OCI-LY7 (cell line): ENCODE data around the gene GLUL. TPM values are rescaled to one million over a fixed set of nuclear protein-coding genes. Genes with fewer than 3 reads are reported as not detected.

Experiments used
- BruUV-seq: library from RNA; stranded (reverse); fragments of 400-500 nt; replicated peaks from 2 replicates; lab custom pipeline; 2021; lab: Mats Ljungman, UMichigan
- CTCF ChIA-PET: fragments of 300-600 bp; sonication (Branson Sonifier 250); formaldehyde crosslinking; loops from one replicate; lab custom pipeline; 2022; ENCODE audit warnings: antibody characterized with exemption; ENCODE audit not compliant: unreplicated experiment; lab: Charles Lee
- POLR2A ChIA-PET: fragments of 300-600 bp; sonication (Branson Sonifier 250); formaldehyde crosslinking; loops from one replicate; lab custom pipeline; 2022; ENCODE audit warnings: antibody characterized with exemption; lab: Charles Lee
- DNase-seq: peaks from one replicate; pipeline ENCODE4 v3.0.0-alpha.2; 2015; ENCODE audit warnings: low spot score
- H2AFZ ChIP-seq: fragments of 200-600 bp; sonication (generic), shearing (Covaris generic); 2 replicates; pipeline ENCODE4 v1.6.1; 2014; ENCODE audit warnings: mild to moderate bottlenecking, antibody characterized with exemption, low read length, moderate library complexity
- H3K27ac ChIP-seq: fragments of 200-600 bp; sonication (generic); 2 replicates; pipeline ENCODE4 v1.5.1; 2014; ENCODE audit warnings: mixed run types, low read depth, mild to moderate bottlenecking, moderate library complexity, low read length, inconsistent platforms; ENCODE audit not compliant: poor library complexity, severe bottlenecking
- H3K36me3 ChIP-seq: fragments of 200-600 bp; sonication (generic); 2 replicates; pipeline ENCODE4 v1.6.1; 2014; ENCODE audit warnings: mild to moderate bottlenecking, antibody characterized with exemption, low read length, moderate library complexity, mixed read lengths; ENCODE audit not compliant: insufficient read depth
- H3K4me1 ChIP-seq: fragments of 200-600 bp; sonication (generic); 2 replicates; pipeline ENCODE4 v1.5.1; 2014; ENCODE audit warnings: mild to moderate bottlenecking, low read length; ENCODE audit not compliant: insufficient read depth, poor library complexity, severe bottlenecking
- H3K4me2 ChIP-seq: fragments of 200-600 bp; sonication (generic); 2 replicates; pipeline ENCODE4 v1.6.1; 2014; ENCODE audit warnings: mild to moderate bottlenecking, low read length
- H3K4me3 ChIP-seq: fragments of 200-600 bp; sonication (generic); 2 replicates; pipeline ENCODE4 v1.5.1; 2014; ENCODE audit warnings: mild to moderate bottlenecking, low read depth, low read length; ENCODE audit not compliant: poor library complexity, severe bottlenecking
- H3K79me2 ChIP-seq: fragments of 200-600 bp; sonication (generic); 2 replicates; pipeline ENCODE4 v1.6.1; 2016; ENCODE audit warnings: low read depth, mild to moderate bottlenecking, low read length, moderate library complexity, mixed read lengths; ENCODE audit not compliant: insufficient read depth
- H3K9me2 ChIP-seq: fragments of 200-600 bp; sonication (generic); 2 replicates; pipeline ENCODE4 v1.6.1; 2016; ENCODE audit warnings: mild to moderate bottlenecking, low read length, mixed read lengths; ENCODE audit not compliant: insufficient read depth
- H3K9me3 ChIP-seq: fragments of 200-600 bp; sonication (generic); 2 replicates; pipeline ENCODE4 v1.6.1; 2014; ENCODE audit warnings: mild to moderate bottlenecking, mixed run types, low read length, mixed read lengths
- H4K20me1 ChIP-seq: fragments of 200-600 bp; sonication (generic); 2 replicates; pipeline ENCODE4 v1.6.1; 2014; ENCODE audit warnings: mild to moderate bottlenecking, antibody characterized with exemption, low read length, moderate library complexity, mixed read lengths; ENCODE audit not compliant: insufficient read depth
- CTCF ChIP-seq: fragments of 200-600 bp; sonication (generic); conservative IDR thresholded peaks from 2 replicates; pipeline ENCODE4 v1.5.1; 2014; ENCODE audit warnings: mild to moderate bottlenecking, antibody characterized with exemption, low read length, moderate library complexity, mixed read lengths
- EZH2phosphoT487 ChIP-seq: fragments of 200-600 bp; sonication (generic); IDR thresholded peaks from 2 replicates; pipeline ENCODE4 v1.6.1; 2018; ENCODE audit warnings: low read depth, borderline replicate concordance, mild to moderate bottlenecking, mixed run types, antibody characterized with exemption, low read length, moderate library complexity, mixed read lengths
- intact Hi-C: fragments of 100-400 bp; cut with micrococcal nuclease; formaldehyde crosslinking; loops from one replicate; pipeline ENCODE4 v1.10.0; 2022; ENCODE audit not compliant: unreplicated experiment
- total RNA-seq, 2 experiments: library from RNA; depleted of rRNA in 1 of 2; stranded (reverse); fragments of >200 nt in 1 of 2; shearing (Covaris generic) in 1 of 2; gene quantifications; 2 replicates each; pipeline ENCODE4 v1.2.3, GENCODE V29; 2014 to 2022

The GLUL gene
- total RNA-seq, 2 experiments from 2014 or later: not detected

GRCh38 chr1:182413969-182414368, 22.4 kb upstream of the GLUL start:
- Histone ChIP-seq H3K4me3 (no peak overlapping the region), H3K36me3 (no peaks in the 10 kb centered on the region), H3K9me2 (no peaks in the 10 kb centered on the region), H3K79me2 (no peaks in the 10 kb centered on the region), H3K4me2 (no peak overlapping the region), H3K4me1 (no peaks in the 10 kb centered on the region), H2AFZ (no peak overlapping the region), H4K20me1 (no peaks in the 10 kb centered on the region), H3K9me3 (no peaks in the 10 kb centered on the region), H3K27ac (no peak overlapping the region)
- intact Hi-C loops: no loop called here
- DNase-seq: no peak
- ChIA-PET POLR2A (no interaction called here), CTCF (no interaction called here)
- TF ChIP-seq EZH2phosphoT487 (no peak), CTCF (no peak)
- no TSS peak for BruUV-seq

- no peaks in the 10 kb centered on the region for H3K36me3 ChIP-seq
- no peaks in the 10 kb centered on the region for H4K20me1 ChIP-seq
- H3K4me2 ChIP-seq: no peak overlapping the region
- H3K4me3 ChIP-seq: no peak overlapping the region
- H3K79me2 ChIP-seq: no peaks in the 10 kb centered on the region
- H3K9me3 ChIP-seq: no peaks in the 10 kb centered on the region
- POLR2A ChIA-PET: interaction anchor here (1.5 kb wide), 1 partner anchor 21 kb away, joined by 4 read pairs; no protein-coding TSS in a partner anchor
- BruUV-seq: no TSS peak
- intact Hi-C loops: no loop called here
- no peak overlapping the region for H2AFZ ChIP-seq
- DNase-seq: no peak
- H3K9me2 ChIP-seq: no peaks in the 10 kb centered on the region
- CTCF ChIA-PET: no interaction called here
- TF ChIP-seq EZH2phosphoT487 (no peak), CTCF (no peak)
- no peaks in the 10 kb centered on the region for H3K4me1 ChIP-seq
- H3K27ac ChIP-seq: no peak overlapping the region
Measured at GRCh38 chr1:182413486-182413885, 21.9 kb upstream of the GLUL start.

- H4K20me1 ChIP-seq: no peaks in the 10 kb centered on the region
- H3K9me2 ChIP-seq: no peaks in the 10 kb centered on the region
- H3K27ac ChIP-seq: no peak overlapping the region
- no peaks in the 10 kb centered on the region for H3K4me1 ChIP-seq
- ChIA-PET CTCF (no interaction called here), POLR2A (no interaction called here)
- H3K4me2 ChIP-seq: no peak overlapping the region
- DNase-seq: no peak
- H3K36me3 ChIP-seq: no peaks in the 10 kb centered on the region
- TF ChIP-seq EZH2phosphoT487 (no peak), CTCF (no peak)
- H3K79me2 ChIP-seq: no peaks in the 10 kb centered on the region
- intact Hi-C loops: no loop called here
- no TSS peak for BruUV-seq
- no peak overlapping the region for H2AFZ ChIP-seq
- no peaks in the 10 kb centered on the region for H3K9me3 ChIP-seq
- no peak overlapping the region for H3K4me3 ChIP-seq
Measured at GRCh38 chr1:182410620-182411273, 19.2 kb upstream of the GLUL start.
